NCI-H2029 treated with DMSO at 0.1 percent for 48 hours (cell line): ENCODE data around the gene FKBP5.
"Not testable (repeated sequence)": the region's sequence is repeated elsewhere in the genome, so short reads cannot be mapped to it uniquely, and the experiment has no call there.

Source experiments
- DNase-seq: peaks from one replicate; lab custom pipeline; 2025; lab: John Stamatoyannopoulos, UW

FKBP5 gene

GRCh38 chr6:35539223-35539622 is 149.5 kb downstream of the FKBP5 start:
- no peak for DNase-seq

- DNase-seq, result not testable (repeated sequence)
Observed at GRCh38 chr6:35535847-35536246, 152.9 kb downstream of the FKBP5 start.

- no peak for DNase-seq
Observed at GRCh38 chr6:35534407-35535170, 154.1 kb downstream of the FKBP5 start.

- no peak for DNase-seq
Observed at GRCh38 chr6:35533981-35534380, 154.7 kb downstream of the FKBP5 start.

- no peak for DNase-seq
Observed at GRCh38 chr6:35532126-35532525, 156.6 kb downstream of the FKBP5 start.

GRCh38 chr6:35524380-35525020 is 164.2 kb downstream of the FKBP5 start:
- no peak for DNase-seq
